A673 (cell line): ENCODE measurements around the gene F2RL2.

ENCODE experiments used
- EZH2 ChIP-seq: fragments of 200-600 bp; sonication (generic); IDR thresholded peaks from 2 replicates; pipeline ENCODE4 v1.6.1; 2017; ENCODE audit warnings: borderline replicate concordance, low read depth, mild to moderate bottlenecking, mixed read lengths, antibody characterized with exemption, low read length; ENCODE audit not compliant: poor library complexity, severe bottlenecking
- TF ChIP-seq, protein P1 (sequence below): fragments of 300-800, 200-600 bp; sonication (generic); conservative IDR thresholded peaks from 2 replicates; pipeline ENCODE4 v1.5.1; 2017; ENCODE audit warnings: low read depth, mild to moderate bottlenecking, antibody characterized with exemption, low read length, moderate library complexity, mixed read lengths

GRCh38 chr5:76582230-76583162 is 40.7 kb downstream of the F2RL2 start:
- TF ChIP-seq, protein P1, sequence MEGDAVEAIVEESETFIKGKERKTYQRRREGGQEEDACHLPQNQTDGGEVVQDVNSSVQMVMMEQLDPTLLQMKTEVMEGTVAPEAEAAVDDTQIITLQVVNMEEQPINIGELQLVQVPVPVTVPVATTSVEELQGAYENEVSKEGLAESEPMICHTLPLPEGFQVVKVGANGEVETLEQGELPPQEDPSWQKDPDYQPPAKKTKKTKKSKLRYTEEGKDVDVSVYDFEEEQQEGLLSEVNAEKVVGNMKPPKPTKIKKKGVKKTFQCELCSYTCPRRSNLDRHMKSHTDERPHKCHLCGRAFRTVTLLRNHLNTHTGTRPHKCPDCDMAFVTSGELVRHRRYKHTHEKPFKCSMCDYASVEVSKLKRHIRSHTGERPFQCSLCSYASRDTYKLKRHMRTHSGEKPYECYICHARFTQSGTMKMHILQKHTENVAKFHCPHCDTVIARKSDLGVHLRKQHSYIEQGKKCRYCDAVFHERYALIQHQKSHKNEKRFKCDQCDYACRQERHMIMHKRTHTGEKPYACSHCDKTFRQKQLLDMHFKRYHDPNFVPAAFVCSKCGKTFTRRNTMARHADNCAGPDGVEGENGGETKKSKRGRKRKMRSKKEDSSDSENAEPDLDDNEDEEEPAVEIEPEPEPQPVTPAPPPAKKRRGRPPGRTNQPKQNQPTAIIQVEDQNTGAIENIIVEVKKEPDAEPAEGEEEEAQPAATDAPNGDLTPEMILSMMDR: no peak
- no peak for TF ChIP-seq EZH2
